Measurements from ENCODE around the gene MAP4K4. TPM values are rescaled to one million over a fixed set of nuclear protein-coding genes. Genes with fewer than 3 reads are reported as not detected.
A peak's percentile ranks its signal among the peaks of the same experiment; 100 is the strongest.
"Not testable (repeated sequence)": the region's sequence is repeated elsewhere in the genome, so short reads cannot be mapped to it uniquely, and the experiment has no call there.

Gene MAP4K4
- total and polyA plus RNA-seq, 8 donors: 80.2 to 143 (median 129) TPM

GRCh38 chr2:101766871-101767739 is 69.6 kb downstream of the MAP4K4 start:
- Histone ChIP-seq H3K27me3 (no peaks in the 10 kb centered on the region), H3K36me3 (no peaks in the 10 kb centered on the region), H3K9me3 (no peaks in the 10 kb centered on the region), H3K4me3 (no peak overlapping the region), H3K27ac (peak overlapping the region; percentile 22 to 42), H3K4me1 (peaks cover 34 to 80% of the 10 kb centered on the region in 2 donors)
- TF ChIP-seq CTCF (IDR thresholded peaks at IDR 0.05): no peak
- DNase-seq (no peak), ATAC-seq (peak; percentile 17)
- intact Hi-C loops (cut with DNase I): no loop called here

DNA sequence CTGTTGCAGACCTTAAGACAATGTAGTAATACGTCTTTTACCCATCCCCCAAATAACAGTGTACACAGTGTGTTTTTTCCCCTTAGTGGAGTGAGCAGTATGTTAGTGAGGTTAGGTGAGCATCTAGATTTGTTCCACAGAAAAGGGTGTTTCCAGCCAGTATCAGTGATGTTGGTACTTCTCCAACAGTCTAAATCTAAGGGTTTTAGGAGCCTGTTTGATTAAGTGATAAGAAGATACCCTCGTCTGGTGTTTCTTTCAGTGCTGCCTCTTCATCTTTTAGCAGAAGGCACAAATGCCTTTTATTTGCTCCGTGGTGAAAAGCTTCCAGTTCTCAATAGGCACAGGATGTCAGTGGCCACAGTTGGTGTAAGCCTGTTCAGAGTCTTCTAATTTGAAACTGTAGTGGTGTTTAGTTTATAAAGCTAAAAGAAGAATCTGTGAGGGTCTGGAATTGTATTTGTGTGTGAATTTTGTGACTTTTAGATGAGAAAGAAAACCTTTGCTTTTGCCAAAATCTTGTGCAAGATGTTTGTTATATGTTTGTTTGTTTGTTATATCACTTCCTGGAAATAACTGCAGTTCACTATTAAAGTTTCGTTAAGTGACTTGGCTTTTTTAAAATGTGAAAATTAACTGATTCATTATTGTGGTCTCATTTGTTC is 71.2 kb downstream of the MAP4K4 start:
- H3K9me3 ChIP-seq: no peaks in the 10 kb centered on the region
- H3K27me3 ChIP-seq: no peaks in the 10 kb centered on the region
- H3K36me3 ChIP-seq: no peaks in the 10 kb centered on the region
- DNase-seq: no peak
- H3K27ac ChIP-seq: no peak overlapping the region
- no peak for ATAC-seq
- TF ChIP-seq CTCF (IDR thresholded peaks at IDR 0.05): no peak
- no peak overlapping the region for H3K4me3 ChIP-seq
- intact Hi-C loops (cut with DNase I): no loop called here
- H3K4me1 ChIP-seq: peaks cover 21 to 75% of the 10 kb centered on the region in 2 donors

DNA sequence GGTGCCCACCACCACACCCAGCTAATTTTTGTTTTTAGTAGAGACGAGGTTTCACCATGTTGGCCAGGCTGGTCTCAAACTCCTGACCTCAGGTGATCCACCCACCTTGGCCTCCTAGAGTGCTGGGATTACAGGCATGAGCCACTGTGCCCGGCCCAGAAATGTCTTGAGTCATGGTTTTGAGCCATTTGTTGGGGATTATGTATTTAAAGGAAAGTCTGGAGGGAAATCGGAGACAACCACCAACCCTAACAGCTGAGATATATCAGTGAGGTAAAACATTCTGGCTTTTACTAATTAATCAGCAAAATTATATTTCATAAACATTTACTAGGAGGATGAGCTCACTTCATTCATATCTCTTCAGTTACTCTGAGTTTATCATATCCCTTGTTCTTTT is 72.2 kb downstream of the MAP4K4 start:
- intact Hi-C loops (cut with DNase I): loop anchor here in 1 of 2 donors (10.0 kb wide), 1 partner anchor 55 kb away; no protein-coding TSS in a partner anchor
- H3K27ac ChIP-seq, DNase-seq, H3K4me3 ChIP-seq, H3K27me3 ChIP-seq, ATAC-seq, H3K9me3 ChIP-seq, H3K36me3 ChIP-seq: not testable (repeated sequence)
- peaks cover 17 to 75% of the 10 kb centered on the region in 2 donors for H3K4me1 ChIP-seq

- Histone ChIP-seq H3K27me3 (no peaks in the 10 kb centered on the region), H3K4me3 (no peak overlapping the region), H3K27ac (no peak overlapping the region), H3K9me3 (no peaks in the 10 kb centered on the region), H3K4me1 (peaks cover 17 to 77% of the 10 kb centered on the region in 2 donors), H3K36me3 (no peaks in the 10 kb centered on the region)
- intact Hi-C loops (cut with DNase I): loop anchor here in 1 of 2 donors (10.0 kb wide), 1 partner anchor 54 kb away; no protein-coding TSS in a partner anchor
- peak; percentile 55 for ATAC-seq
- TF ChIP-seq CTCF (IDR thresholded peaks at IDR 0.05): peak; percentile 20 to 22
- DNase-seq: no peak
Observed at GRCh38 chr2:101770726-101771125, 73.2 kb downstream of the MAP4K4 start.

DNA sequence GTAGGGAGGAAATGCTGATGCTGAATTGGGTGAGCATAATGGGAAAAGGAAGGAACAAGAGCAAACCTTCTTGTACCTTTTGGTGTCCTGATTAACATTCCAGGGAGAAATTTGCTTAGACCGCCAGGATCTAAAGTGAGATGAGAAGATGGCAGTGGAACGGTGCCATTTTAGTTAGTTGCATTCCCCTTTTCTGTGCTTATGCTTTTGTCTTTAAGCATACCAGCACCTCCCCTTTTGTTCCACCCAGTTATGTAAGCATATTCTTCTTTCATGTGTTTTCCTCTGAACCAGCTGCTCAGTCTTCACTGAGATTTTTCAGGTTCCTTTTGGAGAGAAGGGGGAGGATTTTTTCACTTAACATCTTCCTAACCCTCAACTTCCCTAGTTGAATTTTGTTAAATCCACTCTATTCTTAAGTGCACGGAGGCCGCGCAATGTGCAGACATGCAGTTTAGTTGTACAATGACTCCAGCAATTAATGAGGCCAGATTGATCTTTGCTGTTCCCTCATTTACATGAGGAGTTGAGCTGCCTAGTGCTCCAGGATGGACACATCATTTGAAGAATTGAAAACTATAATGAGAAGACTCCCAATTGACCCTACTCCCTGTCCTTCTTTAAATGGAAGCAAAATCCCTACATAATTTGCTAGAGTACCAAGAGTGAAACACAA is 73.9 kb downstream of the MAP4K4 start:
- H3K36me3 ChIP-seq: no peaks in the 10 kb centered on the region
- peaks cover 13 to 71% of the 10 kb centered on the region in 2 donors for H3K4me1 ChIP-seq
- DNase-seq: no peak
- no peaks in the 10 kb centered on the region for H3K9me3 ChIP-seq
- H3K27ac ChIP-seq: no peak overlapping the region
- H3K4me3 ChIP-seq: no peak overlapping the region
- ATAC-seq: no peak
- TF ChIP-seq CTCF (IDR thresholded peaks at IDR 0.05): no peak
- H3K27me3 ChIP-seq: no peaks in the 10 kb centered on the region
- intact Hi-C loops (cut with DNase I): loop anchor here in 1 of 2 donors (10.0 kb wide), 1 partner anchor 53 kb away; no protein-coding TSS in a partner anchor

Data from left lung (tissue), 10 donors.